BE2C (cell line): ENCODE data around the gene ZNF440.

Experiments
- DNase-seq: peaks from one replicate; pipeline ENCODE4 v3.0.0-alpha.2; 2020
- H3K27me3 ChIP-seq: fragments of 250-450 bp; sonication (Bioruptor Pico); 2 replicates; pipeline ENCODE4 v1.5.1; 2020; ENCODE audit warnings: mild to moderate bottlenecking
- H3K36me3 ChIP-seq: fragments of 250-450 bp; sonication (Bioruptor Pico); 2 replicates; pipeline ENCODE4 v1.5.1; 2020; ENCODE audit warnings: mild to moderate bottlenecking
- H3K4me1 ChIP-seq: fragments of 250-450 bp; sonication (Bioruptor Pico); 2 replicates; pipeline ENCODE4 v1.5.1; 2020
- H3K4me3 ChIP-seq: 2 replicates; pipeline ENCODE4 v1.5.1; 2011; ENCODE audit warnings: low read depth, low read length
- H3K9me3 ChIP-seq: fragments of 250-450 bp; sonication (Bioruptor Pico); 2 replicates; pipeline ENCODE4 v1.5.1; 2020
- CTCF ChIP-seq: IDR thresholded peaks from 2 replicates; pipeline ENCODE4 v1.5.1; 2012; ENCODE audit warnings: mild to moderate bottlenecking, low read depth, low read length

Gene ZNF440

GRCh38 chr19:11881151-11881800 is 67.2 kb downstream of the ZNF440 start:
- peak; percentile 89 for TF ChIP-seq CTCF
- Histone ChIP-seq H3K4me3 (no peak overlapping the region), H3K9me3 (no peaks in the 10 kb centered on the region), H3K36me3 (no peaks in the 10 kb centered on the region), H3K27me3 (no peaks in the 10 kb centered on the region), H3K4me1 (no peaks in the 10 kb centered on the region)
- DNase-seq, result peak; percentile 71

- no peak for TF ChIP-seq CTCF
- H3K4me3 ChIP-seq, result no peak overlapping the region
- no peak for DNase-seq
- no peaks in the 10 kb centered on the region for H3K4me1 ChIP-seq
- no peaks in the 10 kb centered on the region for H3K36me3 ChIP-seq
- no peaks in the 10 kb centered on the region for H3K27me3 ChIP-seq
- H3K9me3 ChIP-seq, result no peaks in the 10 kb centered on the region
Measured at GRCh38 chr19:11882606-11883005, 68.5 kb downstream of the ZNF440 start.
